ENCODE data around the gene FAM53B. TPM values are rescaled to one million over a fixed set of nuclear protein-coding genes. Genes with fewer than 3 reads are reported as not detected.

The FAM53B gene
- total RNA-seq, 3 donors from 2014 or later: 17.0 to 39.7 (median 22.8) TPM

DNA sequence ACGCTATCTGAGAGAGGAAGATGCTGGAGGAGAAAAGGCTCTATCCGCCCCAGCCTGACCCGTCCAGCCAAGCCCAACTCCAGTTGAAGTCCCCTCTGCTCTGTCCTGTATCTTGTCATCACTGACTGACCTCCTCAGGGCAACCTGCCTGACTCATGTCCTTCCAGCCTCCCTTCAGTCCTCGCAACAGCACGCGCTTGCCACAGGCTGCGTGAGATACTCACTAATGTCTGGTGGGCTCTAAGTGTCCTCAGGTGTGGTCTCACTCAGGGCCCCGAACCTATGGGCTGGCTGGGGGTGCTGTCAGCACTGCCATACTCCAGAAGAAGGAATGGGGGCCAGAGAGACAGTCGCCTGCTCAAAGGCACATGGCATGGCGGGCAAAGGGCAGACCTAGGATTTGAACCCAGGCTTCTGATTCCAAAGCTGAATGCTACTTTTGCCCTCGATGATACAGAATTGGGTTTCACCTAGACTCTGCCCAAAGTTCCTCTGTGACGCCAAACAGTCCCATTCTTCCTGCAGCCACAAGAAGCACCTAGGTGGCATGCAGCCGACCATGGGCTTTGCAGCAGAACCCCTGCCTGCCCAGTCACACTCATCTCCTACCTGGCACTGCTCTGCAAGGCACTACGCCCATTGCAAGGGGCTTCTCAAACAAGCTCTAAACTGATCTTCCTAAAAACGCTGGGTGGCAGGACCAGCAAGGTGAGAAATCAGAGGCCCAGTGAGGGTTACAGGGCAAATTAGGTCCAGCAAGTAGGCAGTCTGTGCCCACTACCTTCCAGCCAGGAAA, 8.5 kb downstream of the FAM53B start:
- H3K4me1 ChIP-seq: peaks cover 11 to 33% of the 10 kb centered on the region in 2 donors
- no peak for DNase-seq (ENCODE audit: low spot score in 2 of 2)
- H3K4me3 ChIP-seq: no peak overlapping the region
- no peaks in the 10 kb centered on the region for H3K9me3 ChIP-seq
- peak overlapping the region; percentile 64 to 77 for H3K27ac ChIP-seq
- H3K36me3 ChIP-seq: no peaks in the 10 kb centered on the region
- intact Hi-C loops (cut with DNase I; ENCODE audit: low total_unique reads): loop anchor here (10.0 kb wide), 1 partner anchor 81 kb away; no protein-coding TSS in a partner anchor
- no peaks in the 10 kb centered on the region for H3K27me3 ChIP-seq
- no peak for TF ChIP-seq POLR2AphosphoS5 (IDR thresholded peaks at IDR 0.05)
- no peak for TF ChIP-seq POLR2A (IDR thresholded peaks at IDR 0.05)
- TF ChIP-seq CTCF (IDR thresholded peaks at IDR 0.05): no peak

DNA sequence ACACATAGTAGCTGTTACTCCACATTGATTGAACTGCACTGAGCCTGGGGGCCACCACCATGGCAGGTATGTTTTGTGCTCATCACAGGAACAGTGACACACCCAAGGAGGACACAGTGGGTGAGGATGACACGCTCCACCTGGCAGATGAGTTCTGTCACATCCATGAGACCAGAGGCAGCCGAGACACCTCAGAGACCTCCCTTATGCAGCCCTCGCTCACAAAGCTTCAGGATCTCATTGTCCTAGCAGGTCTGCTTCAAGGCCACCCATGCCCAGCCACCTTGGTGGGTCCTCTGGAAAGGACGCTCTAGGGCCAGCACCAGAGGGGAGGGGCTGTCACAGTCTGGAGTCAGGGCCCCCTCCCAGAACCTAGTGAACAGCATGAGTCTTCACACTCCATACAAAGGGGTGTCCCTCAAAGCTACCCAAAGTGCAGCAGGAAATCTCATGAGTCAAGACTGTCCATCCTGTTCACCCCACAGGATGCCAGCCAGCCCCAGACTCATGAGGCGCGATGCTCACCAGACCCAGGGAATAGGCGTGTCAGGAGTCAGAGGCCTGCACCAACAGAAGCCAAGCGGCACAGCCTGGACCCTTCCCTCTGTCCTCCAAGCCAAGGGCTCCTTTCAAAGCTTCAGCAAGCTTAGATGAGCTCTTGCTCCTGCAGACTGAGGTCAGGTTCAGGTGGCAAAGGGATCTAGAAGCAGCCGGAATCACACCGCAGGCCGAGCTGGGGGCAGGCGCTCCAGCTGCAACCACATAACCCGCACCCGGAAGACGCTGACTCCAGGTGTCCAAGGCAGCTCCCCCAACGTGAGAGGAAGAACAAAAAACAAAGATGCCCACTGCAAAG, 9.6 kb downstream of the FAM53B start:
- H3K36me3 ChIP-seq: no peaks in the 10 kb centered on the region

GRCh38 chr10:124733571-124734245, 10.5 kb downstream of the FAM53B start:
- no peaks in the 10 kb centered on the region for H3K36me3 ChIP-seq
- no peak overlapping the region for H3K4me3 ChIP-seq
- peak overlapping the region; percentile 64 to 73 for H3K27ac ChIP-seq
- peak in 1 of 2 donors; percentile 16 for DNase-seq (ENCODE audit: low spot score in 2 of 2)
- intact Hi-C loops (cut with DNase I; ENCODE audit: low total_unique reads): loop anchor here (10.0 kb wide), 1 partner anchor 79 kb away; no protein-coding TSS in a partner anchor
- no peaks in the 10 kb centered on the region for H3K27me3 ChIP-seq
- TF ChIP-seq POLR2AphosphoS5 (IDR thresholded peaks at IDR 0.05) (no peak), POLR2A (IDR thresholded peaks at IDR 0.05) (no peak), CTCF (IDR thresholded peaks at IDR 0.05) (no peak)
- H3K4me1 ChIP-seq: peaks cover 11 to 29% of the 10 kb centered on the region in 2 donors
- no peaks in the 10 kb centered on the region for H3K9me3 ChIP-seq

More for the DNA sequence above, 9.6 kb downstream of the FAM53B start:
- Histone ChIP-seq H3K27ac (no peak overlapping the region), H3K4me1 (peaks cover 11 to 29% of the 10 kb centered on the region in 2 donors), H3K27me3 (no peaks in the 10 kb centered on the region), H3K4me3 (no peak overlapping the region), H3K9me3 (no peaks in the 10 kb centered on the region)
- DNase-seq (ENCODE audit: low spot score in 2 of 2): peak in 1 of 2 donors; percentile 15
- intact Hi-C loops (cut with DNase I; ENCODE audit: low total_unique reads): loop anchor here (10.0 kb wide), 1 partner anchor 80 kb away; no protein-coding TSS in a partner anchor
- TF ChIP-seq CTCF (IDR thresholded peaks at IDR 0.05) (no peak), POLR2AphosphoS5 (IDR thresholded peaks at IDR 0.05) (no peak), POLR2A (IDR thresholded peaks at IDR 0.05) (no peak)

DNA sequence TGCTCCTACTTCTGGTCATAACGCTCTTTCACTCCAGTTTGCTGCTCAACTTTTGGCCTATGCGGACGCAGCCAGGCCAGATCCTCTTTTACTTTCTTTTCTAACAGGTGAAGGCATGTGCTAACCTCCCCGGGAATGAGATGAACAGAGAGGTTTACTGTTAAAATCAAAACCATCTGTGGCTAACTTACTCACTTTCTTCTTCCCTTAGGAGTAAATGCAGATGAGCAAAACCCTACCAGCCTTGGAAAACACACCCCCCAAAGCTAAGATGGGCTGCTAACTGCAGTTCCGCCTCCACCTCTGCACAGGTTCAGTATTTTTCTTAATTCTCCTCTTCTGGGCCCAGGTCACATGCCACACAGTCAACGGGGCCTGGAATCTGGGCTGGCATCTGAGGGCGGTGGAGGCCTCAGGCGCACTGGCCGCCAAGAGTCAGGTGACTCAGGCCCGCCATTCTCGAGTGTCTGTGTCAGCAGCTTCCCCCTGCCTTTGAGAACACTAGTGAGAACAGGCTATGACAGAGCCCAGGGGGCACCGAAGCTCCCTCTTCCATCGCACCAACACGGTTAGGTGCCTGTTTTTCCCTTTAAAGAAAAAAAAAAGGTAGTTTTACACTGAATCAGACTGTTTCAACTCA, 11.1 kb downstream of the FAM53B start:
- DNase-seq (ENCODE audit: low spot score in 2 of 2): peak in 1 of 2 donors; percentile 76
- Histone ChIP-seq H3K4me1 (peaks cover 11 to 29% of the 10 kb centered on the region in 2 donors), H3K27me3 (no peaks in the 10 kb centered on the region), H3K36me3 (no peaks in the 10 kb centered on the region), H3K9me3 (no peaks in the 10 kb centered on the region), H3K27ac (peak overlapping the region; percentile 64 to 73), H3K4me3 (peak overlapping the region in 1 of 3 donors; percentile 0)
- intact Hi-C loops (cut with DNase I; ENCODE audit: low total_unique reads): loop anchor here (10.0 kb wide), 1 partner anchor 78 kb away; no protein-coding TSS in a partner anchor
- TF ChIP-seq POLR2A (IDR thresholded peaks at IDR 0.05): no peak
- no peak for TF ChIP-seq POLR2AphosphoS5 (IDR thresholded peaks at IDR 0.05)
- TF ChIP-seq CTCF (IDR thresholded peaks at IDR 0.05): no peak

Data from breast epithelium (tissue), 4 donors.